HG02884 (cell line): ENCODE measurements around the gene TSPY1.
"Not testable (repeated sequence)": the region's sequence is repeated elsewhere in the genome, so short reads cannot be mapped to it uniquely, and the experiment has no call there.

ENCODE experiments used
- ATAC-seq: cut with Tn5 transposase; IDR thresholded peaks from one replicate; pipeline ENCODE4 v1.9.1; 2021; ENCODE audit warnings: mild to moderate bottlenecking, moderate library complexity; ENCODE audit not compliant: unreplicated experiment

The TSPY1 gene, protein sequence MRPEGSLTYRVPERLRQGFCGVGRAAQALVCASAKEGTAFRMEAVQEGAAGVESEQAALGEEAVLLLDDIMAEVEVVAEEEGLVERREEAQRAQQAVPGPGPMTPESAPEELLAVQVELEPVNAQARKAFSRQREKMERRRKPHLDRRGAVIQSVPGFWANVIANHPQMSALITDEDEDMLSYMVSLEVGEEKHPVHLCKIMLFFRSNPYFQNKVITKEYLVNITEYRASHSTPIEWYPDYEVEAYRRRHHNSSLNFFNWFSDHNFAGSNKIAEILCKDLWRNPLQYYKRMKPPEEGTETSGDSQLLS

DNA sequence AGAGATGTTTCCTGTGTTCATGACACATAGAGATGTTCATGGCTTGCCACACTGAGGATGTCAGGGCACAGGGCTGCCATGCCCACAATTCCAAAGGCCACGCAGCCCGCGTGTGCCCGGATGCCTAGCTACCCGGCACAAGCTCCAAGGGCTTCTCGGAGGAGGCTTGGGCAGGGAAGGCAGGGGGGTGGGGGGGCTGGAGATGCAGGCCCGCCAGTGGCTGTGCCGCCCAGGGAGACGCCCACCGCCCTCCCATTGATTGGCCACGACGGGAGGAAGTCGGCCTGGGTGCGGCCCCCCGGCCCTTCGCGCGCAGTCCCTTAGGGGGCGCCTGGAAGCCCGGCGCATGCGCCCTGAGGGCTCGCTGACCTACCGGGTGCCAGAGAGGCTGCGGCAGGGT is at the start of gene TSPY1:
TSS of gene TSPY1 (plus strand) at position 301 of the 400 bp plus-strand sequence. CDS start at position 347, 46 bp downstream.
- ATAC-seq: not testable (repeated sequence)

DNA sequence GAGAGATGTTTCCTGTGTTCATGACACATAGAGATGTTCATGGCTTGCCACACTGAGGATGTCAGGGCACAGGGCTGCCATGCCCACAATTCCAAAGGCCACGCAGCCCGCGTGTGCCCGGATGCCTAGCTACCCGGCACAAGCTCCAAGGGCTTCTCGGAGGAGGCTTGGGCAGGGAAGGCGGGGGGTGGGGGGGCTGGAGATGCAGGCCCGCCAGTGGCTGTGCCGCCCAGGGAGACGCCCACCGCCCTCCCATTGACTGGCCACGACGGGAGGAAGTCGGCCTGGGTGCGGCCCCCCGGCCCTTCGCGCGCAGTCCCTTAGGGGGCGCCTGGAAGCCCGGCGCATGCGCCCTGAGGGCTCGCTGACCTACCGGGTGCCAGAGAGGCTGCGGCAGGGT is 20.2 kb downstream of the TSPY1 start, which contains the start of gene TSPY9:
TSS of gene TSPY9 (plus strand) at position 301 of the 400 bp plus-strand sequence. CDS start at position 347, 46 bp downstream.
- not testable (repeated sequence) for ATAC-seq

DNA sequence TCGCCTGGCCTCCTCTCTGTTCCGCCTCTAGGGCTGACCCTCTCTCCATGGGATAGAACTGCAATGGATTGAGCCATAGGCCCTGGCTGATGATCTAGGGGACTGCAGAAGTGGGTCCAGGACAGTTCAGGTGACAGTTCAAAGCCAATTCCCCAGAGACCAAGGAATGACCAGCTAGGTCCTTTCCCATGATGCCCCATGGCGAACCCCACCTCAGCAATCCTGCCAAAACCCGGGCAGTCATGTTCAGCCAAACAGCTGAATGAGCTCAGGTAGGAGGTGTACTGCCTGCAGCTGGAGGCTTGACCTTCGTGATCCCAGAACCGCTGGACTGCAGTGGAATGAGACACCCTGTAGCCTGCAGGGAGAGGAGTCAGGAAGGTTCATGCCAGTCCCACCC is 37.6 kb downstream of the TSPY1 start:
- ATAC-seq: not testable (repeated sequence)

DNA sequence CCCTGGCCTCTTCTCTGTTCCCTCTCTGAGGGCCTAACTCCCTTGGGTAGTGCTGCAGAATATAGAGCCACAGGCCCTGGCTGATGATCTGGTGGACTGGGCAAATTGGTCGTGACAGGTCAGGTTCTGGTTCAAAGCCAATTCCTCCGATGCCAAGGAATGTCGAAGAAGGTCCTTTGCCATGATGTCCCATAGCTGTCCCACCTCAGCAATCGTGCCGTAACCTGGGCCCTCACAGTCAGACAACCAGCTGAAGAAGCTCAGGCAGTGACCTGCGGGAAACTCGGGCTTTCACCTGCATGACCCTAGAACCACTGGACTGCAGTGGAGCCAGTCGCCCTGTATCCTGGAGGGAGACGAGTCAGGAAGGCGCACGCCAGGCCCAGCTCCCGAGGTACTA is 49.5 kb downstream of the TSPY1 start:
- not testable (repeated sequence) for ATAC-seq
